HG03469 (cell line): ENCODE measurements around the gene GCSH.
A peak's percentile ranks its signal among the peaks of the same experiment; 100 is the strongest.

Experiments
- ATAC-seq: cut with Tn5 transposase; IDR thresholded peaks from one replicate; pipeline ENCODE4 v1.9.1; 2021; ENCODE audit warnings: mild to moderate bottlenecking, moderate library complexity, moderate number of reproducible peaks; ENCODE audit not compliant: unreplicated experiment

The GCSH gene

GRCh38 chr16:81105946-81106345 lies 9.8 kb upstream of the GCSH start:
- no peak for ATAC-seq

GRCh38 chr16:81101702-81102101 lies 5.5 kb upstream of the GCSH start:
- no peak for ATAC-seq

- no peak for ATAC-seq
Measured at GRCh38 chr16:81099958-81100357, 3.8 kb upstream of the GCSH start.

GRCh38 chr16:81097230-81097629 lies 1.0 kb upstream of the GCSH start:
- no peak for ATAC-seq

GRCh38 chr16:81096715-81097208 lies 567 bp upstream of the GCSH start:
- no peak for ATAC-seq

- ATAC-seq: peak; percentile 0
Measured at GRCh38 chr16:81095653-81095952, 592 bp downstream of the GCSH start.

- ATAC-seq: no peak
Measured at GRCh38 chr16:81094771-81095251, 1.4 kb downstream of the GCSH start.

- no peak for ATAC-seq
Measured at GRCh38 chr16:81088836-81089235, 7.4 kb downstream of the GCSH start.

- no peak for ATAC-seq
Measured at GRCh38 chr16:81081014-81081413, 15.2 kb downstream of the GCSH start.

GRCh38 chr16:81080233-81080632 lies 16.0 kb downstream of the GCSH start:
- no peak for ATAC-seq

- ATAC-seq: peak; percentile 90
Measured at GRCh38 chr16:81077076-81077940, 18.9 kb downstream of the GCSH start, which contains the start of gene C16orf46. Gene C16orf46, minus strand, starts transcription at chr16:81077238. Its CDS starts 13,283 bp downstream, at chr16:81063955.

GRCh38 chr16:81076566-81077075 lies 19.6 kb downstream of the GCSH start:
- ATAC-seq: peak; percentile 52

GRCh38 chr16:81073560-81074330 lies 22.4 kb downstream of the GCSH start:
- no peak for ATAC-seq

GRCh38 chr16:81071805-81072204 lies 24.4 kb downstream of the GCSH start:
- no peak for ATAC-seq

- no peak for ATAC-seq
Measured at GRCh38 chr16:81070979-81071378, 25.2 kb downstream of the GCSH start.

- ATAC-seq: no peak
Measured at GRCh38 chr16:81069063-81069462, 27.1 kb downstream of the GCSH start.

GRCh38 chr16:81067166-81067565 lies 29.0 kb downstream of the GCSH start:
- no peak for ATAC-seq

GRCh38 chr16:81066681-81067080 lies 29.5 kb downstream of the GCSH start:
- ATAC-seq: no peak

- no peak for ATAC-seq
Measured at GRCh38 chr16:81061871-81062608, 34.2 kb downstream of the GCSH start.

- ATAC-seq: no peak
Measured at GRCh38 chr16:81061307-81061640, 34.9 kb downstream of the GCSH start.
